GM23338 (cell line): ENCODE measurements around the gene MYO6. TPM values are rescaled to one million over a fixed set of nuclear protein-coding genes. Genes with fewer than 3 reads are reported as not detected.

Experiments
- CREB1 ChIP-seq: fragments of 250-450 bp; sonication (Bioruptor Pico); IDR thresholded peaks from 2 replicates; pipeline ENCODE4 v1.5.0; 2020; ENCODE audit warnings: low read depth, mild to moderate bottlenecking, moderate library complexity
- EZH2 ChIP-seq: fragments of 200-600 bp; sonication (generic); IDR thresholded peaks from one replicate; pipeline ENCODE4 v1.8.0; 2017; ENCODE audit warnings: antibody characterized with exemption, mild to moderate bottlenecking, low read depth; ENCODE audit not compliant: unreplicated experiment
- JUNB ChIP-seq: IDR thresholded peaks from one replicate; pipeline ENCODE4 v1.6.1; 2016; ENCODE audit warnings: antibody characterized with exemption; ENCODE audit not compliant: unreplicated experiment
- POLR2AphosphoS5 ChIP-seq: IDR thresholded peaks from 2 replicates; pipeline ENCODE4 v1.6.1; 2016; ENCODE audit warnings: antibody characterized with exemption, low read depth
- STAT1 ChIP-seq: IDR thresholded peaks from one replicate; pipeline ENCODE4 v1.6.1; 2016; ENCODE audit warnings: antibody characterized with exemption; ENCODE audit not compliant: unreplicated experiment
- ZNF114 ChIP-seq: fragments of 250-450 bp; sonication (Bioruptor Pico); IDR thresholded peaks from 2 replicates; pipeline ENCODE4 v1.5.0; 2020; ENCODE audit warnings: mild to moderate bottlenecking, moderate library complexity
- ZNF331 ChIP-seq: fragments of 250-450 bp; sonication (Bioruptor Pico); IDR thresholded peaks from 2 replicates; pipeline ENCODE4 v1.5.0; 2020; ENCODE audit warnings: low read depth, mild to moderate bottlenecking, moderate library complexity
- polyA plus RNA-seq: library from polyadenylated mRNA; unstranded; fragments of >200 nt; fragmentation: Nextera tagmentation; extraction: Ambion mirVana; gene quantifications from 2 replicates; pipeline ENCODE4 v1.2.1, GENCODE V29; 2016
- total RNA-seq: library from RNA; depleted of rRNA; stranded (reverse); fragments of >200 nt; shearing (Covaris generic); gene quantifications from 2 replicates; pipeline ENCODE4 v1.2.3, GENCODE V29; 2014
- TF ChIP-seq, protein P1 (sequence below): fragments of 250-450 bp; sonication (Bioruptor Pico); IDR thresholded peaks from 2 replicates; pipeline ENCODE4 v1.5.0; 2020; ENCODE audit warnings: mild to moderate bottlenecking, moderate library complexity
- TF ChIP-seq, protein P2 (sequence below): IDR thresholded peaks from 2 replicates; pipeline ENCODE4 v1.6.1; 2016; ENCODE audit warnings: antibody characterized with exemption
- TF ChIP-seq, protein P3 (sequence below), 2 experiments: fragments of 200-600 bp in 1 of 2; sonication (generic) in 1 of 2; conservative IDR thresholded peaks; 2 replicates each; pipeline versions ENCODE4 v1.5.1 to v1.6.1; 2016 to 2017; ENCODE audit warnings: antibody characterized with exemption in 2 of 2, low read depth in 2 of 2, mild to moderate bottlenecking in 2 of 2, moderate library complexity in 1 of 2

The MYO6 gene
- total and polyA plus RNA-seq, 2 experiments from 2014 or later: 21.8 to 33.0 TPM

DNA sequence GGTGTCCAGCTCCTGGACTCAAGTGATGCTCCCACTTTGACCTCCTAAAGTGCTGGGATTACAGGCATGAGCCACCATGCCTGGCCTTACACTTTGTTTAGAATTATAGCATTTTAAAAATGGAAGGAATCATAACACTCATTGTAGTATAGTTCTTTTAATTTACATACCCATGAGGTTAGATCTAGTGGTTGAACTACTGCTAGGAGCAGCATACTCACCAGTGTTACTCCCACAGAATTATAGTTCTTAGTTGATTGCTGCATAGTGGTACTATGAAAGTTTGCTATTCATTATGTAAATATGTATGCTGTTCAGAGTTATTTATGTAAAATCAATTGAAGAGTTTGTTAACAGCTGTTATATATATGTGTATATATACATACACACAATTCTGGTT lies 85.4 kb downstream of the MYO6 start (continued):
- TF ChIP-seq, protein P1, sequence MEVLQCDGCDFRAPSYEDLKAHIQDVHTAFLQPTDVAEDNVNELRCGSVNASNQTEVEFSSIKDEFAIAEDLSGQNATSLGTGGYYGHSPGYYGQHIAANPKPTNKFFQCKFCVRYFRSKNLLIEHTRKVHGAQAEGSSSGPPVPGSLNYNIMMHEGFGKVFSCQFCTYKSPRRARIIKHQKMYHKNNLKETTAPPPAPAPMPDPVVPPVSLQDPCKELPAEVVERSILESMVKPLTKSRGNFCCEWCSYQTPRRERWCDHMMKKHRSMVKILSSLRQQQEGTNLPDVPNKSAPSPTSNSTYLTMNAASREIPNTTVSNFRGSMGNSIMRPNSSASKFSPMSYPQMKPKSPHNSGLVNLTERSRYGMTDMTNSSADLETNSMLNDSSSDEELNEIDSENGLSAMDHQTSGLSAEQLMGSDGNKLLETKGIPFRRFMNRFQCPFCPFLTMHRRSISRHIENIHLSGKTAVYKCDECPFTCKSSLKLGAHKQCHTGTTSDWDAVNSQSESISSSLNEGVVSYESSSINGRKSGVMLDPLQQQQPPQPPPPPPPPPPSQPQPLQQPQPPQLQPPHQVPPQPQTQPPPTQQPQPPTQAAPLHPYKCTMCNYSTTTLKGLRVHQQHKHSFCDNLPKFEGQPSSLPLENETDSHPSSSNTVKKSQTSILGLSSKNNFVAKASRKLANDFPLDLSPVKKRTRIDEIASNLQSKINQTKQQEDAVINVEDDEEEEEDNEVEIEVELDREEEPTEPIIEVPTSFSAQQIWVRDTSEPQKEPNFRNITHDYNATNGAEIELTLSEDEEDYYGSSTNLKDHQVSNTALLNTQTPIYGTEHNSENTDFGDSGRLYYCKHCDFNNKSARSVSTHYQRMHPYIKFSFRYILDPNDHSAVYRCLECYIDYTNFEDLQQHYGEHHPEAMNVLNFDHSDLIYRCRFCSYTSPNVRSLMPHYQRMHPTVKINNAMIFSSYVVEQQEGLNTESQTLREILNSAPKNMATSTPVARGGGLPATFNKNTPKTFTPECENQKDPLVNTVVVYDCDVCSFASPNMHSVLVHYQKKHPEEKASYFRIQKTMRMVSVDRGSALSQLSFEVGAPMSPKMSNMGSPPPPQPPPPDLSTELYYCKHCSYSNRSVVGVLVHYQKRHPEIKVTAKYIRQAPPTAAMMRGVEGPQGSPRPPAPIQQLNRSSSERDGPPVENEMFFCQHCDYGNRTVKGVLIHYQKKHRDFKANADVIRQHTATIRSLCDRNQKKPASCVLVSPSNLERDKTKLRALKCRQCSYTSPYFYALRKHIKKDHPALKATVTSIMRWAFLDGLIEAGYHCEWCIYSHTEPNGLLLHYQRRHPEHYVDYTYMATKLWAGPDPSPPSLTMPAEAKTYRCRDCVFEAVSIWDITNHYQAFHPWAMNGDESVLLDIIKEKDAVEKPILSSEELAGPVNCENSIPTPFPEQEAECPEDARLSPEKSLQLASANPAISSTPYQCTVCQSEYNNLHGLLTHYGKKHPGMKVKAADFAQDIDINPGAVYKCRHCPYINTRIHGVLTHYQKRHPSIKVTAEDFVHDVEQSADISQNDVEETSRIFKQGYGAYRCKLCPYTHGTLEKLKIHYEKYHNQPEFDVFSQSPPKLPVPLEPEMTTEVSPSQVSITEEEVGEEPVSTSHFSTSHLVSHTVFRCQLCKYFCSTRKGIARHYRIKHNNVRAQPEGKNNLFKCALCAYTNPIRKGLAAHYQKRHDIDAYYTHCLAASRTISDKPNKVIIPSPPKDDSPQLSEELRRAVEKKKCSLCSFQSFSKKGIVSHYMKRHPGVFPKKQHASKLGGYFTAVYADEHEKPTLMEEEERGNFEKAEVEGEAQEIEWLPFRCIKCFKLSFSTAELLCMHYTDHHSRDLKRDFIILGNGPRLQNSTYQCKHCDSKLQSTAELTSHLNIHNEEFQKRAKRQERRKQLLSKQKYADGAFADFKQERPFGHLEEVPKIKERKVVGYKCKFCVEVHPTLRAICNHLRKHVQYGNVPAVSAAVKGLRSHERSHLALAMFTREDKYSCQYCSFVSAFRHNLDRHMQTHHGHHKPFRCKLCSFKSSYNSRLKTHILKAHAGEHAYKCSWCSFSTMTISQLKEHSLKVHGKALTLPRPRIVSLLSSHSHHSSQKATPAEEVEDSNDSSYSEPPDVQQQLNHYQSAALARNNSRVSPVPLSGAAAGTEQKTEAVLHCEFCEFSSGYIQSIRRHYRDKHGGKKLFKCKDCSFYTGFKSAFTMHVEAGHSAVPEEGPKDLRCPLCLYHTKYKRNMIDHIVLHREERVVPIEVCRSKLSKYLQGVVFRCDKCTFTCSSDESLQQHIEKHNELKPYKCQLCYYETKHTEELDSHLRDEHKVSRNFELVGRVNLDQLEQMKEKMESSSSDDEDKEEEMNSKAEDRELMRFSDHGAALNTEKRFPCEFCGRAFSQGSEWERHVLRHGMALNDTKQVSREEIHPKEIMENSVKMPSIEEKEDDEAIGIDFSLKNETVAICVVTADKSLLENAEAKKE: no peak
- TF ChIP-seq, protein P2, sequence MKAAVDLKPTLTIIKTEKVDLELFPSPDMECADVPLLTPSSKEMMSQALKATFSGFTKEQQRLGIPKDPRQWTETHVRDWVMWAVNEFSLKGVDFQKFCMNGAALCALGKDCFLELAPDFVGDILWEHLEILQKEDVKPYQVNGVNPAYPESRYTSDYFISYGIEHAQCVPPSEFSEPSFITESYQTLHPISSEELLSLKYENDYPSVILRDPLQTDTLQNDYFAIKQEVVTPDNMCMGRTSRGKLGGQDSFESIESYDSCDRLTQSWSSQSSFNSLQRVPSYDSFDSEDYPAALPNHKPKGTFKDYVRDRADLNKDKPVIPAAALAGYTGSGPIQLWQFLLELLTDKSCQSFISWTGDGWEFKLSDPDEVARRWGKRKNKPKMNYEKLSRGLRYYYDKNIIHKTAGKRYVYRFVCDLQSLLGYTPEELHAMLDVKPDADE: no peak
- TF ChIP-seq JUNB (no peak), CREB1 (CRISPR knock-in tag) (no peak), POLR2AphosphoS5 (no peak), ZNF114 (no peak), ZNF331 (no peak), EZH2 (no peak), STAT1 (no peak)
- TF ChIP-seq, protein P3, sequence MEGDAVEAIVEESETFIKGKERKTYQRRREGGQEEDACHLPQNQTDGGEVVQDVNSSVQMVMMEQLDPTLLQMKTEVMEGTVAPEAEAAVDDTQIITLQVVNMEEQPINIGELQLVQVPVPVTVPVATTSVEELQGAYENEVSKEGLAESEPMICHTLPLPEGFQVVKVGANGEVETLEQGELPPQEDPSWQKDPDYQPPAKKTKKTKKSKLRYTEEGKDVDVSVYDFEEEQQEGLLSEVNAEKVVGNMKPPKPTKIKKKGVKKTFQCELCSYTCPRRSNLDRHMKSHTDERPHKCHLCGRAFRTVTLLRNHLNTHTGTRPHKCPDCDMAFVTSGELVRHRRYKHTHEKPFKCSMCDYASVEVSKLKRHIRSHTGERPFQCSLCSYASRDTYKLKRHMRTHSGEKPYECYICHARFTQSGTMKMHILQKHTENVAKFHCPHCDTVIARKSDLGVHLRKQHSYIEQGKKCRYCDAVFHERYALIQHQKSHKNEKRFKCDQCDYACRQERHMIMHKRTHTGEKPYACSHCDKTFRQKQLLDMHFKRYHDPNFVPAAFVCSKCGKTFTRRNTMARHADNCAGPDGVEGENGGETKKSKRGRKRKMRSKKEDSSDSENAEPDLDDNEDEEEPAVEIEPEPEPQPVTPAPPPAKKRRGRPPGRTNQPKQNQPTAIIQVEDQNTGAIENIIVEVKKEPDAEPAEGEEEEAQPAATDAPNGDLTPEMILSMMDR (conservative IDR thresholded peaks at IDR 0.05; ENCODE audit: low read depth in 2 of 2): no peak
